Measurements from ENCODE around the gene LIM2. TPM values are rescaled to one million over a fixed set of nuclear protein-coding genes. Genes with fewer than 3 reads are reported as not detected.

LIM2 gene
- polyA plus RNA-seq, 12 donors = not detected

- DNase-seq = peak; percentile 81
Observed at GRCh38 chr19:51339687-51340656, 47.8 kb downstream of the LIM2 start.

DNA sequence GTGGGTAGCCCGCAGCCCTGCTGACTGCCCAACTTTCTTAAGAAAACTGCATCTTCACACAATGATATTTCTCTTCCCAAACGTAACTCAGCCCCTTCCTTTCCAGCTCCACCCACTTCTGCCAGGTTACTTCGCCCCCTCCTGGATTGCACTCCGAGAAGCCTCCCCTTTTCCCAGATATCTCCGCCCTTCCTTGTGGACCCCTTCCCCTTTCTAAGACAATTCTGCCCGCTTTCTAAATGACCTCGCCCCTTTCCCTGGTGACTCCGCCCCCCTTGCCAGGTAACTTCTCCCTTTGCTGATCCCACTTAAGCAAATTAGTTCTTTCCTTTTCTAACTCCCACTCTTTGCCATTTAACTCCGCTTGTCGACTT is 48.5 kb downstream of the LIM2 start:
- no peak for DNase-seq

GRCh38 chr19:51338563-51339312 is 49.0 kb downstream of the LIM2 start:
- peak; percentile 72 for DNase-seq

DNA sequence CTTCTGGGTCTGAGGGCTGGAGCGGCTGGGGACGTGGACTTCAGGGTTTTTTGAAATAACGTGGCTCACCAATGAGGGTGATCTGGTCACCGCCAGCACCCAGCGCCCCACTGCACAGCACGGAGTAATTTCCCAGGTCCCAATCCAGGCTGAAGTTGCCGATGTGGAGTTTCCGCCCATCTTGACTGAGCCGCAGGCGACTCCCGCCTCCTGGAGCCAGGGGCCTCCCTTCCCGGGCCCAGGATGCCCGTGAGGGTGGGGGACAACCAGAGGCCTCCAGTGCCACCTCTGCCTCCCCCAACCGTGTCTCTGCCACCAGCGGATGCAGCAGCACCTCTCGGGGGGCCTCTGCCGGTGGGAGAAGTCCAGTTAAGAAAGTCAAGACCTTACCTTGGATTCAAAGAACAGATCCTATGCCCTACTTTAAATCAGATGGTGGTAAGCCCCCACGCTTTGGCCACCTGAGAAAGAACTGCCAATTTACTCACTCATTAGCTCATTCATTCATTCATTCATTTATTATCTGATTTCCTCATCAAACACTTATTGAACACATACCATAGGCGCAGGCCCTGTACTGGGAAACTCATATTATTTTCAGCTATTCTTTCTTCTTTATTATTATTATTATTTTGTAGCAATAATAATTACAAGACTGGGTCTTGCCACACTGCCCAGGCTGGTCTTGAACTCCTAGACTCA is 49.8 kb downstream of the LIM2 start:
- DNase-seq = no peak

DNA sequence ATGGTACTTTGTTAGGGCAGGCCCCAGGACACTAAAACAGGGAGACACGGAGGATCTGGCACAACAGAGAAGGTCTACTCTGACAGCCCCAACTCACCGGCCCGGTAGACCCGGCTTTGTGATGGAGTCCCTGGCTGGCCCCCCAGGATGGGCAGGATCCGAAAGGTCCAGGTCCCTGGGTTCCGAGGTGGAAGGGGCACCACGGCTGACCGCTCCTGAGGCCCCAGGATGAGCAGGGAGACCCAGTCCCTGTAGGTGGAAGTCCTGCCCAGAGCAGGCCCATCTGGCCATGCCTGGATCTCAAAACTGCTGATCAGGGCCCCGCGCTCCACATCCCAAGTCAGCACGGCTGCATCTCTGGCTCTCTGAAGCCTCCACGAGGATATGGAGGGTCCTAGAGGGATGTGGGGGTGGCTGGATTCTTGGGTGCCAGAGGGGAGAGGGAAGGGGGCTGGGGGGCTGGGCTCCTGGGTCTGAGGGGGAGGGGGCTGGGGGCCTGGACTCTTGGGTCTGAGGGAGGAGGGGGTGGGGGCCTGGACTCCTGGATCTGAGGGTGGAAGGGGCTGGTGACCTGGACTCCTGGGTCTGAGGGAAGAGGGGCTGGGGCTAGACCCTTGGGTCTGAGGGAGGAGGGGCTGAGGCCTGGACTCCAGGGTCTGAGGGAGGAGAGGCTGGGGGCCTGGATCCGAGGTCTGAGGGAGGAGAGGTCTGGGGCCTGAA is 50.5 kb downstream of the LIM2 start:
- no peak for DNase-seq

GRCh38 chr19:51333836-51334460 is 53.8 kb downstream of the LIM2 start:
- DNase-seq = no peak

GRCh38 chr19:51331716-51332115 is 56.1 kb downstream of the LIM2 start:
- DNase-seq = no peak

- DNase-seq = no peak
Observed at GRCh38 chr19:51331193-51331592, 56.6 kb downstream of the LIM2 start.

DNA sequence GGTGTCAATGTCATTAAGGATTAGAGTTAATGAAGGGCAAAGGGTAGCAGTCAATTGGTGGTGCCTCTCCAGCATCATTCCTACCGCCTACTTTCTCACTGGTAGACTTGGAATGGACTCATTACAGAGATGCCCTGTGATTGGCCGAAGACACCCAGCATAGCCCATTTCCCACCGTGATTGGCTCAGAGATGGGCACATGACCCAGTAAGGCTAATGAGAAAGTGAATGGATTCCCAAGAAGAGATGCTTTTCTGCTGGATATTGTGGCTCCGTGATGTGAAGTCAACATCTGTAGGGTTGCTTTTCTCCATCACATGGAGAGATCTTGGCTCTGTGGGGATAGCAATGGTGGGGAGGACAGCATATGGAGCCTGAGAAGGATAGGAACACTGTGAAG is 57.4 kb downstream of the LIM2 start:
- DNase-seq = no peak

Other genes with a start within 250 kb of the LIM2 start
- 1 to 10 TPM in 1 of 12 donors, under 1 TPM in 9, not detected in 2; 0.19 to 1.8 (median 0.53) TPM for gene SIGLEC7, start 245.7 kb downstream of the LIM2 start, polyA plus RNA-seq (ENCODE audit: insufficient read length in 12 of 12)
- gene CD33, start 162.9 kb downstream of the LIM2 start, polyA plus RNA-seq (ENCODE audit: insufficient read length in 12 of 12) = 1 to 10 TPM in 10 of 12 donors, not detected in 2; 1.4 to 6.3 (median 3.0) TPM
- gene SIGLECL1, start 136.9 kb downstream of the LIM2 start, polyA plus RNA-seq (ENCODE audit: insufficient read length in 12 of 12) = not detected
- gene IGLON5, start 76.3 kb downstream of the LIM2 start, polyA plus RNA-seq (ENCODE audit: insufficient read length in 12 of 12) = under 1 TPM in 8 of 12 donors, not detected in 4; 0.07 to 0.61 (median 0.18) TPM
- gene VSIG10L, start 45.8 kb downstream of the LIM2 start, polyA plus RNA-seq (ENCODE audit: insufficient read length in 12 of 12) = 1 to 10 TPM in 7 of 12 donors, under 1 TPM in 3, not detected in 2; 0.74 to 2.2 (median 1.2) TPM
- 10 to 100 TPM in 11 of 12 donors, not detected in 1; 34.1 to 50.4 (median 38.8) TPM for gene ETFB, start 21.6 kb downstream of the LIM2 start, polyA plus RNA-seq (ENCODE audit: insufficient read length in 12 of 12)
- gene CLDND2, start 19.0 kb downstream of the LIM2 start, polyA plus RNA-seq (ENCODE audit: insufficient read length in 12 of 12) = 1 to 10 TPM in 3 of 12 donors, under 1 TPM in 6, not detected in 3; 0.53 to 1.9 (median 0.90) TPM
- 1 to 10 TPM in 10 of 12 donors, not detected in 2; 1.1 to 6.1 (median 2.3) TPM for gene NKG7, start 15.3 kb downstream of the LIM2 start, polyA plus RNA-seq (ENCODE audit: insufficient read length in 12 of 12)
- gene C19orf84, start 2.6 kb upstream of the LIM2 start, polyA plus RNA-seq (ENCODE audit: insufficient read length in 12 of 12) = under 1 TPM in 1 of 12 donors, not detected in 11; 0.50 TPM
- gene SIGLEC10, start 29.7 kb upstream of the LIM2 start, polyA plus RNA-seq (ENCODE audit: insufficient read length in 12 of 12) = 1 to 10 TPM in 1 of 12 donors, under 1 TPM in 9, not detected in 2; 0.31 to 2.6 (median 0.69) TPM
- under 1 TPM in 4 of 12 donors, not detected in 8; 0.08 to 0.29 (median 0.17) TPM for gene SIGLEC8, start 70.5 kb upstream of the LIM2 start, polyA plus RNA-seq (ENCODE audit: insufficient read length in 12 of 12)
- gene CEACAM18, start 90.6 kb upstream of the LIM2 start, polyA plus RNA-seq (ENCODE audit: insufficient read length in 12 of 12) = not detected
- under 1 TPM in 7 of 12 donors, not detected in 5; 0.12 to 0.43 (median 0.15) TPM for gene SIGLEC12, start 113.8 kb upstream of the LIM2 start, polyA plus RNA-seq (ENCODE audit: insufficient read length in 12 of 12)
- gene SIGLEC6, start 143.7 kb upstream of the LIM2 start, polyA plus RNA-seq (ENCODE audit: insufficient read length in 12 of 12) = under 1 TPM in 8 of 12 donors, not detected in 4; 0.13 to 0.70 (median 0.22) TPM
- gene ZNF175, start 183.3 kb upstream of the LIM2 start, polyA plus RNA-seq (ENCODE audit: insufficient read length in 12 of 12) = 10 to 100 TPM in 2 of 12 donors, 1 to 10 TPM in 9, not detected in 1; 6.9 to 14.0 (median 9.2) TPM
- 1 to 10 TPM in 1 of 12 donors, under 1 TPM in 7, not detected in 4; 0.18 to 1.9 (median 0.31) TPM for gene SIGLEC5, start 242.4 kb upstream of the LIM2 start, polyA plus RNA-seq (ENCODE audit: insufficient read length in 12 of 12)